ENCODE results near the gene ALS2. TPM values are rescaled to one million over a fixed set of nuclear protein-coding genes. Genes with fewer than 3 reads are reported as not detected.

The ALS2 gene
- total RNA-seq, 1 donor from 2014 or later: 54.0 TPM

GRCh38 chr2:201797175-201797840, 16.6 kb upstream of the ALS2 start:
- Histone ChIP-seq H2AFZ (ENCODE audit: low read depth, low read length) (no peak overlapping the region), H4K20me1 (ENCODE audit: insufficient read depth, low read length) (no peaks in the 10 kb centered on the region), H3K27me3 (ENCODE audit: insufficient read depth, low read length) (no peaks in the 10 kb centered on the region), H3K79me2 (ENCODE audit: insufficient read depth, low read length) (no peaks in the 10 kb centered on the region), H3K36me3 (ENCODE audit: insufficient read depth, low read length) (no peaks in the 10 kb centered on the region), H3K9ac (ENCODE audit: low read length) (peak overlapping the region; percentile 83), H3K27ac (ENCODE audit: low read depth, low read length) (peak overlapping the region; percentile 99), H3K4me3 (ENCODE audit: insufficient read depth, low read depth, low read length) (peak overlapping the region; percentile 20), H3K4me2 (ENCODE audit: low read length) (peak overlapping the region; percentile 80), H3K4me1 (ENCODE audit: insufficient read depth, low read length) (peaks cover 24% of the 10 kb centered on the region), H3K9me3 (ENCODE audit: insufficient read depth, low read depth, low read length) (no peaks in the 10 kb centered on the region)
- Mint-ChIP-seq H3K36me3 (ENCODE audit: low read depth, unreplicated experiment) (no peaks in the 10 kb centered on the region), H3K4me3 (ENCODE audit: unreplicated experiment) (no peak overlapping the region), H3K27ac (ENCODE audit: unreplicated experiment) (peak overlapping the region; percentile 87), H3K27me3 (ENCODE audit: low read depth, unreplicated experiment) (no peaks in the 10 kb centered on the region), H3K4me1 (ENCODE audit: low read depth, unreplicated experiment) (peaks cover 19% of the 10 kb centered on the region), H3K9me3 (ENCODE audit: unreplicated experiment) (no peaks in the 10 kb centered on the region)
- FAIRE-seq (peak; percentile 59), DNase-seq (ENCODE audit: low read depth) (peak; percentile 93)
- TF ChIP-seq EZH2 (IDR thresholded peaks at IDR 0.05; ENCODE audit: insufficient read depth, low read length): no peak
- TF ChIP-seq CTCF (IDR thresholded peaks at IDR 0.05; ENCODE audit: insufficient read depth, low read depth, low read length): no peak

- H3K4me2 ChIP-seq (ENCODE audit: low read length): no peak overlapping the region
- H2AFZ ChIP-seq (ENCODE audit: low read depth, low read length): no peak overlapping the region
- no peaks in the 10 kb centered on the region for H3K36me3 ChIP-seq (ENCODE audit: insufficient read depth, low read length)
- no peaks in the 10 kb centered on the region for H4K20me1 ChIP-seq (ENCODE audit: insufficient read depth, low read length)
- H3K4me1 ChIP-seq (ENCODE audit: insufficient read depth, low read length): peaks cover 24% of the 10 kb centered on the region
- Mint-ChIP-seq H3K36me3 (ENCODE audit: low read depth, unreplicated experiment) (no peaks in the 10 kb centered on the region), H3K4me3 (ENCODE audit: unreplicated experiment) (no peak overlapping the region), H3K27ac (ENCODE audit: unreplicated experiment) (peak overlapping the region; percentile 64), H3K9me3 (ENCODE audit: unreplicated experiment) (no peaks in the 10 kb centered on the region), H3K4me1 (ENCODE audit: low read depth, unreplicated experiment) (peaks cover 19% of the 10 kb centered on the region), H3K27me3 (ENCODE audit: low read depth, unreplicated experiment) (no peaks in the 10 kb centered on the region)
- TF ChIP-seq CTCF (IDR thresholded peaks at IDR 0.05; ENCODE audit: insufficient read depth, low read depth, low read length): no peak
- no peak for TF ChIP-seq EZH2 (IDR thresholded peaks at IDR 0.05; ENCODE audit: insufficient read depth, low read length)
- no peaks in the 10 kb centered on the region for H3K27me3 ChIP-seq (ENCODE audit: insufficient read depth, low read length)
- DNase-seq (ENCODE audit: low read depth) (no peak), FAIRE-seq (no peak)
- no peaks in the 10 kb centered on the region for H3K79me2 ChIP-seq (ENCODE audit: insufficient read depth, low read length)
- no peaks in the 10 kb centered on the region for H3K9me3 ChIP-seq (ENCODE audit: insufficient read depth, low read depth, low read length)
- peak overlapping the region; percentile 99 for H3K27ac ChIP-seq (ENCODE audit: low read depth, low read length)
- no peak overlapping the region for H3K4me3 ChIP-seq (ENCODE audit: insufficient read depth, low read depth, low read length)
- H3K9ac ChIP-seq (ENCODE audit: low read length): no peak overlapping the region
Measured at GRCh38 chr2:201796478-201796865, 15.7 kb upstream of the ALS2 start.
